Subcutaneous adipose tissue (tissue), 4 donors: ENCODE measurements around the gene CECR2. TPM values are rescaled to one million over a fixed set of nuclear protein-coding genes. Genes with fewer than 3 reads are reported as not detected.

Experiments
- CTCF ChIP-seq: fragments of 450-650 bp; IDR thresholded peaks from one replicate; pipeline ENCODE4 v1.5.1; 2016; ENCODE audit warnings: low read depth, mild to moderate bottlenecking, control low read depth, antibody characterized with exemption, moderate library complexity
- total RNA-seq, 4 donors: library from RNA; depleted of rRNA; stranded (reverse); fragments of >200 nt; gene quantifications; one replicate each; pipeline ENCODE4 v1.1.0, GENCODE V29; 2016

Gene CECR2
- total RNA-seq, 4 donors from 2014 or later, result 0.16 to 1.7 (median 0.44) TPM; not detected in 1

GRCh38 chr22:17588606-17589005 is 219.3 kb downstream of the CECR2 start:
- no peak for TF ChIP-seq CTCF

- no peak for TF ChIP-seq CTCF
These were observed 220.6 kb downstream of the CECR2 start for GRCh38 chr22:17589810-17590375.

GRCh38 chr22:17590586-17590985 is 221.3 kb downstream of the CECR2 start:
- TF ChIP-seq CTCF, result no peak

GRCh38 chr22:17592201-17592600 is 222.9 kb downstream of the CECR2 start:
- TF ChIP-seq CTCF, result no peak

GRCh38 chr22:17596226-17596625 is 227.0 kb downstream of the CECR2 start:
- no peak for TF ChIP-seq CTCF

- TF ChIP-seq CTCF, result no peak
These were observed 228.0 kb downstream of the CECR2 start for GRCh38 chr22:17597217-17597616.

- TF ChIP-seq CTCF, result no peak
These were observed 229.1 kb downstream of the CECR2 start for GRCh38 chr22:17598318-17598717.
